Endothelial cell of umbilical vein (primary cell): Measurements from ENCODE around the gene SUMF1.

Source experiments
- MYC ChIP-seq: IDR thresholded peaks from one replicate; pipeline ENCODE4 v1.6.1; 2011; ENCODE audit warnings: mild to moderate bottlenecking, low read depth, low read length
- POLR2A ChIP-seq: IDR thresholded peaks from 2 replicates; pipeline ENCODE4 v1.6.1; 2012; ENCODE audit warnings: low read depth, mild to moderate bottlenecking, control low read depth, low read length
- TF ChIP-seq, protein P1 (sequence below), 2 donors: IDR thresholded peaks; 1 replicate in 1 of 2; 2 replicates in 1 of 2; pipeline ENCODE4 v1.5.1; 2011; ENCODE audit warnings: low read length in 2 of 2, mild to moderate bottlenecking in 2 of 2, moderate library complexity in 2 of 2, control low read depth in 1 of 2, inconsistent platforms in 1 of 2, low read depth in 1 of 2; ENCODE audit not compliant: insufficient read depth in 1 of 2; ENCODE audit errors: extremely low read depth in 1 of 2

DNA sequence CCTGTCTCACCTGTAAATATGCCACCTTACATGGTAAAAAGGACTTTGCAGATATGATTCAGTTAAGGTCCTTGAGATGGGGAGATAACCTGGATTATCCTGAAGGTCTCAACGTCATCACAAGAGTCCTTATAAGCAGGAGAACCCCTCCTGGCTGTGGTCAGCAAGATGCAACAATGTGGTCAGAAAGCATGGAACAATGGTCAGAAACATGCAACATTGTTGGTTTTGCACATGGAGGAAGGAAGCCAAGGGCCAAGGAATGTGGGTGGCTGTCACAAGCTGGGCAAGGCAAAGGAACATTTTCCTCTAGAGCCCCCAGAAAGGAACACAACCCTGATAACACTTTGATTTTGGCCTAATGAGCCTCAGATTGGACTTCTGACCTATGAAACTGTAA, 9.4 kb upstream of the SUMF1 start:
- TF ChIP-seq, protein P1, sequence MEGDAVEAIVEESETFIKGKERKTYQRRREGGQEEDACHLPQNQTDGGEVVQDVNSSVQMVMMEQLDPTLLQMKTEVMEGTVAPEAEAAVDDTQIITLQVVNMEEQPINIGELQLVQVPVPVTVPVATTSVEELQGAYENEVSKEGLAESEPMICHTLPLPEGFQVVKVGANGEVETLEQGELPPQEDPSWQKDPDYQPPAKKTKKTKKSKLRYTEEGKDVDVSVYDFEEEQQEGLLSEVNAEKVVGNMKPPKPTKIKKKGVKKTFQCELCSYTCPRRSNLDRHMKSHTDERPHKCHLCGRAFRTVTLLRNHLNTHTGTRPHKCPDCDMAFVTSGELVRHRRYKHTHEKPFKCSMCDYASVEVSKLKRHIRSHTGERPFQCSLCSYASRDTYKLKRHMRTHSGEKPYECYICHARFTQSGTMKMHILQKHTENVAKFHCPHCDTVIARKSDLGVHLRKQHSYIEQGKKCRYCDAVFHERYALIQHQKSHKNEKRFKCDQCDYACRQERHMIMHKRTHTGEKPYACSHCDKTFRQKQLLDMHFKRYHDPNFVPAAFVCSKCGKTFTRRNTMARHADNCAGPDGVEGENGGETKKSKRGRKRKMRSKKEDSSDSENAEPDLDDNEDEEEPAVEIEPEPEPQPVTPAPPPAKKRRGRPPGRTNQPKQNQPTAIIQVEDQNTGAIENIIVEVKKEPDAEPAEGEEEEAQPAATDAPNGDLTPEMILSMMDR (IDR thresholded peaks at IDR 0.05; ENCODE audit: extremely low read depth in 1 of 2, insufficient read depth in 1 of 2, low read depth in 1 of 2, low read length in 2 of 2): no peak
- TF ChIP-seq POLR2A (no peak), MYC (no peak)
